ENCODE measurements around the gene RPRM.
A peak's percentile ranks its signal among the peaks of the same experiment; 100 is the strongest.
"Not testable (repeated sequence)": the region's sequence is repeated elsewhere in the genome, so short reads cannot be mapped to it uniquely, and the experiment has no call there.

The RPRM gene

DNA sequence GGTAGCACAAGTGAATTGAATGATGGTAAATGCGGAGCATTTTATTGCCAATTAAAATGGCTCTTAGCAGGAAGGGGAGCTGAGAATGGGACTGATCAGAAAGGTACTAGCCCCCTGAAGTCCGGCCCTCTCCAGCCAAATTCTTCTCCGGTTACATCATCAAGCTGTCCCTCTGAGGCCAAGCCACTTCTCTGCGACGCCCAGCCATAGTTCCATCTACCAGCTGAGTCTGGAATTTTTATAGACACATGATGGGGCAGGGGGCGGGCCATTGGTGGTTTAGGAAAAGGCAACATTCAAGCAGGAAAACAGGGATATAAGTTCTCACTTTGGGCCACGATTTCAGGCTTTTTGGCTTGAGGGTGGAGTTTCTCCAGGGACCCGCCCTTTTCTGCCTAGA lies 22.7 kb downstream of the RPRM start:
- no peak for DNase-seq

DNA sequence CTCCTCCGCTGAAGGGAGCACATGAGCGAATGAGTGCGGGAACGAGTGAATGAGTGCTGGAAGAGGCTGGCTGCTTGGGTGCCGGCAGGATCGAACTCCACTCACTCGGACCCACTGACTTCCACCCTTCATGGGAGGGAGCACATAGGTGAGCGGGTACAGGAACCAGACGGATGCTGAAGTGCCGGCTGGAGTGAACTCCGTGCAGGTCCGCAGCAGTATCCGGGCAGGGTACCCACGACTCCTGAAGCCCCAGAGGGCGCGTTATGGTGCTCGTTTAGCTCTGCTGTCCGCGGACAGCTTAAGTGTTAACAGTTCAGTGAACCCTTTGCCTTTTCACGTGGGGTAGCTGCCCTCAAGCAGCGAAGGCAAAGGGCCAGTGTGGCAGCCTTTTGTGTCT lies 23.2 kb downstream of the RPRM start:
- DNase-seq, result no peak

DNA sequence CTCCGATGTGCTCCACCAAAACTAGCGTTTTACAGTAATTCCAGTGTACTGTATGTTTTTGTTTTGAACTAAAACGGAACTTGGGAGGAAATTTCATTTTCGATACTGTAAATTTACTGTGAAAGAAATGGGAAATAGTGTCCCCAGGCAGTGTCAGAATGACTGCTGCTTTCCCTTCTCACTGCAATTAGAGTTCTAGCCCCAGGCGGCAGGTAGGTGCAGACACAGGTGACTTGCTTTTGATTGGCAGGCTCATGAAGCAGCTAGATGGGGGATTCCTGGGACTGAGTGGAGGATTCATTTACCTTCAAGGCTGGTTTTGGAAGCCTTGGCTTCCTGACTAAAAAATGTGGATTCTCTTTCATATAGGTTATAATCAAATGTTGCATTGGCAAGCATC lies 27.0 kb downstream of the RPRM start:
- no peak for DNase-seq

DNA sequence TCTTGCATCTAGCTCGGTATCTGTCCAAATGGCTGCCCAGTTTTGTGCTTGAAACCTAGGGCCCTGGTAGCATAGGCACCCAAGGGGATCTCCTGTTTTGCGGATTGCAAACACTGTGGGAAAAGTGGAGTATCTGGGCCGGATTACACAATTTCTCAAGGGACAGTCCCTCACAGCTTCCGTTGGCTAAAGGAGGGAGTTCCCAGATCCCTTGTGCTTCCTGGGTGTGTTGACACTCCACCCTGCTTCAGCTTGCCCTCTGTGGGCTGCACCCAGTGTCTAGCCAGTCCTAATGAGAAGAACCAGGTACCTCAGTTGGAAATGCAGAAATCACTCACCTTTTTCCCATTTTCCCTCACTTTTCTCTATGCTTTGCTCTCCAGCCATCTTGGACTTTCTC lies 35.5 kb downstream of the RPRM start:
- no peak for DNase-seq

DNA sequence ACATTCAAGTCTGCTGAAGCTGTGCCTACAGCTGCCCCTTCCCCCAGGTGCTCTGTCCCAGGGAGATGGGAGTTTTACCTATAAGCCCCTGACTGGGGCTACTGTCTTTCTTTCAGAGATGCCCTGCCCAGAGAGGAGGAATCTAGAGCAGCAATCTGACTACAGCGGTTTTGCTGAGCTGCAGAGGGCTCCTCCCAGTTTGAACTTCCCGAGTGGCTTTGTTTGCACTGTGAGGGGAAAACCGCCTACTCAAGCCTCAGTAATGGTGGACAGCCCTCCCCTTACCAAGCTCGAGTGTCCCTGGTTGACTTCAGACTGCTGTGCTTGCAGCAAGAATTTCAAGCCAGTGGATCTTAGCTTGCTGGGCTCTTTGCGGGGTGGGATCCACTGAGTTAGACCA lies 35.9 kb downstream of the RPRM start:
- DNase-seq, result not testable (repeated sequence)

DNA sequence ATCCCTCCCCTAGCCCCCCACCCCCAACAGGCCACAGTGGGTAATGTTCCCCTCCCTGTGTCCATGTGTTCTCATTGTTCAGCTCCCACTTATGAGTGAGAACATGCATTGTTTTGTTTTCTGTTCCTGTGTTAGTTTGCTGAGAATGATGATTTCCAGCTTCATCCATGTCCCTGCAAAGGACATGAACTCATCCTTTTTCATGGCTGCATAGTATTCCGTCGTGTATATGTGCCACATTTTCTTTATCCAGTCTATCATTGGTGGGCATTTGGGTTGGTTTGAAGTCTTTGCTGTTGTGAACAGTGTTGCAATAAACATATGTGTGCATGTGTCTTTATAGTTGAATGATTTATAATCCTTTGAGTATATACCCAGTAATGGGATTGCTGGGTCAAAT lies 38.5 kb downstream of the RPRM start:
- not testable (repeated sequence) for DNase-seq

DNA sequence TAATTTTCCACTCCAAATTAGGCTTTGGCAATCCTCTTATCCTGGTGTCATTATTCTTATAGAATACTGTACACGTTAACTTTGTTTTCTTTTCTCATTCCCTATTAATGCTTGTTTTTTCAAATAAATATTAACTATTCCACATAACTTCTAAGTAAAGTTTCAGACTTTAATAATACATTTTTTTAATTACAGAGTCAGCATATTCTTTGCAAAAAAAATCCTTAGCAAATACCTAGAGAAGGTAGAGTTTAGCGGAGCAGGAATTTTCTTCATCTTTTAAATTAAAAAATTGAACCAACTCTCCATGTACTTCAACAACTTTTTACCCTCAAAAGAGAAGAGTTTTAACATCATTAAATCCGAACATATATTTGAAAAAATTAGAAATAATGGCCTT lies 45.2 kb downstream of the RPRM start:
- no peak for DNase-seq

DNA sequence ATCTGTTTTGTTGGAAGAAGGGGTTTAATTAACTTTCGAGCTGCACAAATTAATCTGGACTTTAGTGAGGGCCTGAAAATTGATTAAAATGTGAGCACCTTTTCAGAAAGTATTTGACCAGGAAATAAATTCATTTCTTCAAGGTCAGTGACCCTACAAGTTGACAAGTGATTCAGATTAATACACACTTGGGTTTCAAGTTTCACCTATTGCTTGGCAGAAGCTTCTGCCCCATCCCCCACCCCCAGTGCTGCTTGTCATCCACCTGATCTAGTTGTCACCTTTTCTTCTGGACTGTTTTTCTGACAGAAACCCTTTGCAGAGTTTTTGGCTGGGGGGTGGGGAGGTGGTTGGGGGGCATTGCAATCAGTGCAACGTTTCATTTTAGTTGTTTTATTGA lies 46.2 kb downstream of the RPRM start:
- peak in 1 of 2 experiments; percentile 3 for DNase-seq

DNA sequence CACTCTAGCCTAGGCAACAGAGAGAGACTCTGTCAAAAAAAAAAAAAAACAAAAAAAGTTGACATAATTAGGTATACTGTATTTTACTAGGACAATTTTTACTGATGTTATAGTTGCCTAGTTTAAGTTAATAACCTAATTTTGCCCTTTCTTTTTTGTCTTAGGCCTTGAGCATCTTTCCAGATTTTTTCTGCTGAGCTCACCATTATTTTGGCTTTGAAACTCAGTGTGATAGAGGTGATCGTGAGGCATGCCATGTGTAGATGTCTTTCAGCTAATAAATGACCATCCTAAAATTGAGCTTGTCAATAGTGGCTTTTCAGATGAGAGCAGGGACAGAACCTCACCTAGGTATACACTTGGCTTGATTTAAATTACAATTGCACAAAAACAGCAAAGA lies 47.4 kb downstream of the RPRM start:
- DNase-seq, result no peak

Data from NCI-H524 (cell line).